NCI-H82 treated with DMSO at 0.1 percent for 48 hours (cell line): ENCODE results near the gene GARNL3.
A peak's percentile ranks its signal among the peaks of the same experiment; 100 is the strongest.

Experiments used
- DNase-seq: peaks from one replicate; lab custom pipeline; 2025; ENCODE audit not compliant: unreplicated experiment; lab: John Stamatoyannopoulos, UW

The GARNL3 gene

GRCh38 chr9:127370672-127371648 lies 106.4 kb downstream of the GARNL3 start:
- DNase-seq, result no peak

DNA sequence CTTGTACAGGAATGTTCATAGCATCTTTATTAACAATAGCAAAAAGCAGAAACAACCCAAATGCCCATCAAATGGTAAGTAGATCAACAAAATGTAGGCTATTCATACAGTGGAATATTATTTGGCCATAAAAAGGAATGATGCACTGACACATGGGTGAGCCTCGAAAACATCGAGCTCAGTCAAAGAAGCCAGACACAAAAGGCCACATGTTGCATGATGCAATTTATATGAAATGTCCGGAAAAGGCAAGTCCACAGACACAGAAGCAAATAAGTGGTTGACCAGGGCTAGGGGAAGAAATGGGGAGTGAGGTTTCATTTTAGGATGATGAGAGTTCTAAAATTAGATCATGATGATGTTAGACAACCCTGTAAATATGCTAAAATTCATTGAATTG lies 115.9 kb downstream of the GARNL3 start:
- DNase-seq, result no peak

GRCh38 chr9:127382541-127382940 lies 118.0 kb downstream of the GARNL3 start:
- DNase-seq, result no peak

DNA sequence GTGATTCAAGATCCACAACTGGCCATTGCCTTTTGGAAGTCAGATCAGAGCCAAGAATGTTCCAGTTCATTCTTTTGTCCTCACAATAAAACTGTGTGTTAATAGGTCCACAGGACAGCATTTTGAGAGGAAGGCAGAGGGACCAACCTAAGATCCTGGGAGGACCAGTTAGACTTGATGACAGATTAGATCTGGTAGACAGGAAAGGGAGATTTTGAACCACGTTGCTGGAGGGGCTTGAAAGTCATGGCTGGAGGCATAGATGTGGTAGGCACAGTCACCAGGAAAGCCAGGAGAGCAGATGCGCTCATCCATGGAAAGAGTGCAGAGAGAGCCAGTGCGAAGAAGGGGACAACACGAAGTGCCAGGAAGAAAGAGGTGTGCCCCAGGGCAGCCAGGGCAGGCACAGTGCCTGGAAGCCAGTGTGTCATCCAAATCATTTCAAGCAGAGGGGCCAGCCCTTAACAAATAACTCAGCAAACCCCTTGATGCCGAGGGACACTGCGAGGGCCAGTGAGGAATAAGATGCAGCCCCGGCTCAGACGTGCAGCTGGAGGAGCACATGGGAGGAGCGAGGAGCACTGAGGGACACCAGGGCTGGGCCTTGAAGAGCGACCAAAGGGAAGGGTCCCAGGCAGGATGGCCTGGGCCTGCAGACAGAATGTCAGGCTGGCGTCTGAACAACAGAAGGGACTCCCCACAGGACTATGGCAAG lies 119.6 kb downstream of the GARNL3 start:
- DNase-seq, result no peak

DNA sequence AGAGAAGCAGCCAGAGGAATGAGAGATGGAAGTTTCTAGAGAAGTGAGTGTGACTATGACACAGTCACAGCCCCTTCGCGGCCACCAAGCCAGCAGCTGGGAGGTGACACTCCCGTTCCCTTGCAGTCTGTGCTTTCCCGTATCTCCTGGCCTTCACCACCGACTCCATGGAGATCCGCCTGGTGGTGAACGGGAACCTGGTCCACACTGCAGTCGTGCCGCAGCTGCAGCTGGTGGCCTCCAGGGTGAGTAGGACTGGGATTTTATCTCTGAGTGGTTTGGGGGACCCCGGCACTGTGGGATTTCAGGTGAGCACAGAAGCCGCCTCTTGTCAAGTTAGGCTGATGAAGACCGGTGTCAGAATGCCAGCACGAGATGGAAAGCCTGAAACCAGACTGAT lies 120.3 kb downstream of the GARNL3 start:
- DNase-seq, result no peak

- DNase-seq, result no peak
These were observed 121.7 kb downstream of the GARNL3 start for GRCh38 chr9:127386249-127386648.

DNA sequence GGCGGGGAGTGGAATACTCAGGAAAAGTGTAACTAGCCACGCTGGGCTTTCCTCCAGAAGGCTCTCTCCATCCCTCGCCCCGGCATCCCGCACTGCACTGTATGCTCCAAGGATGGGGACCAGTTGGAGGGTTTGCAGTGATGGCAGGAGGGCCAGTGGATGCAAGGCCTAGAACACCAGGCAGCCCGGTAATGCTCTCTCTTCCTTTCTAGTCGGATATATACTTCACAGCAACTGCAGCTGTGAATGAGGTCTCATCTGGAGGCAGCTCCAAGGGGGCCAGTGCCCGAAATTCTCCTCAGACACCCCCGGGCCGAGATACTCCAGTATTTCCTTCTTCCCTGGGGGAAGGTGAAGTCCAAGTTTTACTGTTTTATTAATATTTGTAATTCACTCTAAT lies 122.4 kb downstream of the GARNL3 start:
- DNase-seq, result no peak

DNA sequence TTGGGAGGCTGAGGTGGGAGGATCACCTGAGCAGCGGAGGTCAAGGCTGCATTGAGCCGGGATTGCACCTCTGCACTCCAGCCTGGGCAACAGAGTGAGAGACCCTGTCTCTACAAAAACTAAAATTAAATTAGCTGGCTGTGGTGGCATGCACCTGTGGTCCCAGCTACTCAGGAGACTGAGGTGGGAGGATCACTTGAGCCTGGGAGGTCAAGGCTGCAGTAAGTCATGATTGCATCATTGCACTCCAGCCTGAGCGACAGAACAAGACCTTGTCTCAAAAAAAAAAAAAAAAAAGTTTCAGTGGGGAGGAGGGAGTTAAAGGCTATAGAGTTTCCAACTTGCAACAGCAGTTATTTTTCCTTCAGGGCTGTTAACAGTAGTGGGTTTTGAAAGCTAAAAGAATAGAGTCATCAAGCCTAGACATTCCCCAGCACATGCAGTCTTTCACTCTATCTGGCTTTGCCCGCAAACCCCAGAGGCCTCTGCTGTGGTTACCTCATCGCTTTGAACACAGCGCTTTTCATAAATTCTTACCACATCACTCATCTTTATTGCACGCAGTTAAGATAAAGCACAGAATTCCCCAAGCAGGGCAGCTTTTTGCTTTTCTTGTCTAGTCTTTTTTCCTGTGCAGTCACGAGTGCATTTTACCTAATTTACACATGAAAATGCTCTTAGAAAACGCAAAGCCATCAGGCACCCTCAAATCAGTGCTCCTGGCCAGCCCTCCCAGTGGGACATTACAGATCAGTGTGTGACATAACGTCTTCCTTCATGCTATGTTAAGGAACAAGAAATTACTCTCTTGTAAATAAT lies 123.7 kb downstream of the GARNL3 start:
- DNase-seq, result no peak

DNA sequence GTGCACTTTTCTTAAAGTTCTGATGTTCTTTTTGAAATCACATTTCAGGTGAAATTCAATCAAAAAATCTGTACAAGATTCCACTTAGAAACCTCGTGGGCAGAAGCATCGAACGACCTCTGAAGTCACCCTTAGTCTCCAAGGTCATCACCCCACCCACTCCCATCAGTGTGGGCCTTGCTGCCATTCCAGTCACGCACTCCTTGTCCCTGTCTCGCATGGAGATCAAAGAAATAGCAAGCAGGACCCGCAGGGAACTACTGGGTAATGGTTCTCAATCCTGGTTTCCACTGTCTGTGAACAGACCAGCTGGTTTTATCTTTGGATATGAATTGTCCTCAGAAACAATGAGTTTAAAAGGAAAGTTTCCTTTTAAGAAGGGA lies 124.3 kb downstream of the GARNL3 start:
- no peak for DNase-seq

DNA sequence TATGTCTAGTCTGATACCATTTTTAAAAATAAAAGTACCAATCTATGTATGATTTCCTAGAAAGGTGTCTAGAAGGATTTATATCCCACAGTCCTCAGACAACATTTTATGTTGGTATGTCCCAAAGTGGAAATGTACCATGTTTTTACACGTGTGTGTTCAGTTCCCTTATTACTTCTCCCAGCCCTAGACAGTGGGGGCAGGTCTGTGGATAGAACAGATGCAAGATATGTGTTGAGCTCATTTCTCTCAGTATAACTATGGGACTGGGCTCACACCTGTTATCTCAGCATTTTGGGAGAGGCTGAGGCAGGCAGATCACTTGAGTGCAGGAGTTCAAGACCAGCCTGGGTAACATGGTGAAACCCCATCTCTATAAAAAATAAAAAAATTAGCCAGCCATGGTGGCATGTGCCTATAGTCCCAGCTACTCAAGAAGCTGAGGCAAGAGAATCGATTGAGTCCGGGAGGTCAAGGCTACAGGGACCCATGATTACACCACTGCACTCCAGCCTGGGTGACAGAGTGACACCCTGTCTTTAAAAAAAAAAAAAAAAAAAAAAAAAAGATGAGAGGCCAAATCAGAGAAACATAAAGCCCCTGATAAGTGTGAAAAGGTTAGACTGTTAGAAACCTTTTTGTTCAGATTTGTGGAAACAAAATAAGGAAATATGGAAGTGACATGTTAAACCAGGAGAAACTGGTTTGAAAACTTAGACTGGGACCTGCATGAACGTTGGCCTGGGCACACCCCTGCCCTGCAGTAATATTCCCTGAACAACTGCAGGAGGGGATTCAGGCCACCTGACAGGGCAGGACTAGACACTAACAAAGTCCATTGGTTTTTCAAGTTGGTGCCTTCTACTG lies 125.0 kb downstream of the GARNL3 start:
- DNase-seq, result no peak

GRCh38 chr9:127390248-127390545 lies 125.6 kb downstream of the GARNL3 start:
- no peak for DNase-seq

- DNase-seq, result no peak
These were observed 126.0 kb downstream of the GARNL3 start for GRCh38 chr9:127390563-127390962.

DNA sequence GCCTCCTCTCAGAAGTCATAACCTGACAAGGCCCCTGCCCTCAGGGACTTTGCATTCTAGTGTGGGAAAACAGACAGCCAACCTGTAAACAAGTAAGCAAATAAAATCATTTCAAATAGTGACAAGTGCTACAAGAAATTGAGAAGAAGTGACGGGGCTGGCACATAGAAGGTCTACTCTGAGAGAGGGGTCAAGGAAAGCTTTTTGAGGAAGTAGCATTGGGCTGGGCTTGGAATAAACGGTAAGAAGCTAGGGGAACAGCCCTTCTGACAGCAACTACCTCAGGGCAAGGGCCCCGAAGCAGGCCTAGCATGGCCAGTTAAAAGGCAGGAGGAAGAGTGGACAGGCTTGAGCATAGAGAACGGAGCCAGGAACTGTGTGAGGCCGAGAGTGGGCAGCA lies 127.6 kb downstream of the GARNL3 start:
- DNase-seq, result no peak

GRCh38 chr9:127392976-127393375 lies 128.4 kb downstream of the GARNL3 start:
- no peak for DNase-seq

DNA sequence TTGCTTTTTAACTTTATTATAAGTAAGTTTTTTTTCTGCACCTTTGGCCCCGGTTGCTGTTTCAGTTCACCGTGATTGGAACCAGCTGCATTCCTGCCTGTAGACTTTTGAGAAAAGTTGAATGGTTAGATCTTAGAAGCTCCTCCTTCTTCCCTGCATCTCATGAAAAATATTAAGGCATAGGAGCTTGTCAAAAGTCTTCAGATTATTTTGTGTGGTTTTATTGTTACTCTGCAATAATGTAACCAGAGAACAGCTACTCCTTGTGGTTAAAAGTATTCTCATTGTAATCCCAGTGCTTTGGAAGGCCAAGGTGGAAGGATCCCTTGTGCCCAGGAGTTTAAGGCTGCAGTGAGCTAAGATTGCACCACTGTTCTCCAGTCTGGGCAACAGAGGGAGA lies 129.1 kb downstream of the GARNL3 start:
- no peak for DNase-seq

DNA sequence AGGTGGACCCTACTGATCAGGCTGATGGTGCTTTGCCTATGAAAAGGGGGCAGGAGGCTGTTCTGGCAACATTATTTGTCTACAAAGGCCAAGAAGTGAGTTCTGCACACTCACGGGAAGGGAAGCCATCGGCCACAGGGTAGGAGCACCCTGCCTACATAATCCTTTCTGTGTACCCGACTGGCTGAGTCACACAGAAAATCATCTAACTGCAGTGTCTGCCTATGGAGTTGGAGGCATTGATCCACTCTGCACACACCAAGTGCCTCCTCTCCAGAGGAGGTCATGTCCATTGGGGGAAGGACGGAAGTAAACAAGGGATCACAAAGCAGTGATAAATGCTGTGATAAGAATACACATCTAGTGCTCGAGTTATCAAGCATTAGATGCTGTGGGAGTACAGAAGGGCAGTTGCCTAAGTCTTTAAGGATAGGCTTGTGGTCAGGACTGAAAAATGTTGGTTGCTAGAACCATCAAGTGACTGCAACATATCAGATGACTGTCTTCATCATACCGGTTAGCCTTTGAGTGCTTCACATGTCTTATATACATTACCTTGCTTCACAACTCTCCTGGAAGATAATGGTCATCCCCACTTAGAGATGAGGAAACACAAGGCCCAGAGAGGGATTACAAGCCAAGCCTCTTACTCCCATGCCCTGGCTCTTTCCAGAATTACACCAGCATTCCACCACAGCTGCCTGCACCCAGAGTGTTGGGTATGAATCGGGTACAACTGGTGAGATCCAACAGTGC lies 131.1 kb downstream of the GARNL3 start:
- no peak for DNase-seq

- DNase-seq, result peak; percentile 51
These were observed 131.8 kb downstream of the GARNL3 start for GRCh38 chr9:127396253-127396807.

DNA sequence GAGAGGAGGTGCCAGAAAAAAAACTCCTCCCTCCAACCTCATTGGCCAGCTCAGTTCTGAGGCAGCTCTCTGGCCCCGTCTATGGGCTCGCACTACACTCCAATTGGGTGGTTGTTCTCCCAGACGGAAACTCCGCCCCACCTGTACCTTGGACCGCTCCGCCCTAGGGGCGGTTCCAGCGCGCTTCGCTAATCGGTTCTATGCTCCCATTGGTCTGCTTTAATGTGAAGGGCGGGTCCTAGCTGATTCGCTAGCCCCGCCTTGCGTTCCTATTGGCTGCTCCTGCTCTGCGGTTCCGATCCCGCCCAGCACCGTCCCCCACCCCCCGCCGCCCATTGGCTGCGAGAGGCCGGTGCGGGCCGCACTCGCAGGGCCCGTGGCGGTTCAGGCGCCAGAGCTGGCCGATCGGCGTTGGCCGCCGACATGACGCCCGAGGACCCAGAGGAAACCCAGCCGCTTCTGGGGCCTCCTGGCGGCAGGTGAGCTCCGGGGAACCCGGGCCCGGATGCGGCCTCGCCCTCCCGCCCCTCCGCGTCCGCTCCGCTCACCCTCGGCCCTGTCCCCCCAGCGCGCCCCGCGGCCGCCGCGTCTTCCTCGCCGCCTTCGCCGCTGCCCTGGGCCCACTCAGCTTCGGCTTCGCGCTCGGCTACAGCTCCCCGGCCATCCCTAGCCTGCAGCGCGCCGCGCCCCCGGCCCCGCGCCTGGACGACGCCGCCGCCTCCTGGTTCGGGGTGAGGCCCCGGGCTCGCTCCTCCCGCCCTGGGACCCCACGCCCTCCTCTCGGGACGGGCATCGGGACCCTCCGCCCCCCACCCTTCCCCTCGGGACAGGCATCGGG lies 132.5 kb downstream of the GARNL3 start, which contains the start of gene SLC2A8:
TSS of gene SLC2A8 (plus strand) at position 362 of the 838 bp plus-strand sequence. CDS start at position 424, 62 bp downstream.
- DNase-seq, result peak; percentile 99
